ENCODE measurements around the gene SUGCT. TPM values are rescaled to one million over a fixed set of nuclear protein-coding genes. Genes with fewer than 3 reads are reported as not detected.

Gene SUGCT
- total RNA-seq, 2 donors from 2014 or later: 3.3 to 15.2 TPM

DNA sequence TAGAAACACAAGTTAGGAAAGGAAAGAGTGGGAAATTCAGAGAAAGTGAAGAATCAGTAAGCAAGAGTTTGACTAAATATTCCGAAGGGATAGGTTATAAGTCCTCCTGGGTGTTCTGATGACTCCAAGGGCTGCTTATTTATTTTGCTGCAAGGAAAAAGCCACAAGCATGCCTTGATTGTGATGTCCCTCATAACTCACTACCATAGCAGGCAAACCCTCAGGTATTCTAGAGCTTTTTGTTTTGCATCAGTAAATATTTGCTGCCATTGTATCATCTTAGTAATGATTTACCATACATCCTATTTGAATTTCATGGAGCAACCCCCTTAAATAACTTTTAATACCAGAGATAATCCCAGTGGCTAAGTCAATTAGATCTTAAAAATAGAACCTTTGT, 688.1 kb downstream of the SUGCT start:
- ATAC-seq (ENCODE audit: insufficient number of reproducible peaks, low FRiP score, low read depth): no peak
- Histone ChIP-seq H3K4me1 (ENCODE audit: control insufficient read depth in 1 of 2, low read depth in 2 of 2) (peaks cover 21 to 25% of the 10 kb centered on the region in 2 donors), H3K36me3 (no peaks in the 10 kb centered on the region), H3K27ac (no peak overlapping the region), H3K9me3 (no peaks in the 10 kb centered on the region), H3K4me3 (no peak overlapping the region), H3K27me3 (replicated peaks; ENCODE audit: insufficient read depth) (no peaks in the 10 kb centered on the region)
- no peak for TF ChIP-seq CTCF (IDR thresholded peaks at IDR 0.05)
- no peak for DNase-seq (ENCODE audit: low spot score)

DNA sequence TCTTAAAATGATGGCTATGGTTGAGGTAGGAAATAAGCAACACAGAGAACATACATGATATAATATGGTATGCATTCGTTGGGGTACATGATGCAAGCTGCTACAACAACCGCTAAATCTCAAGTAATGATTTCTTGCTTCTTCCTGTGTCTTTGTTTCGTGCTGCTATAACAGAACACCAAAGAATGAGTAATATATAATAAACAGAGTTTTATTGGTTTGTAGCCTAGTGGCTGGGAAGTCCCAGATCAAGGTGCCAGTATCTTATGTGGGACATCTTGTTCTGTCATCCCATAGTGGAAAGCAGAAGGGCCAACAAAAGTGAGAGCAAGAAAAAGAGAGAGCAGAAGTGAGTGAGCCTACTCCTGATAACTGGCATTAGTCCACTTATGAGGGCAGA, 689.7 kb downstream of the SUGCT start:
- Histone ChIP-seq H3K4me3 (no peak overlapping the region), H3K27ac (peak overlapping the region in 1 of 2 donors; percentile 74), H3K36me3 (no peaks in the 10 kb centered on the region), H3K9me3 (no peaks in the 10 kb centered on the region), H3K4me1 (ENCODE audit: control insufficient read depth in 1 of 2, low read depth in 2 of 2) (peaks cover 22 to 40% of the 10 kb centered on the region in 2 donors), H3K27me3 (replicated peaks; ENCODE audit: insufficient read depth) (no peaks in the 10 kb centered on the region)
- DNase-seq (ENCODE audit: low spot score) (no peak), ATAC-seq (ENCODE audit: insufficient number of reproducible peaks, low FRiP score, low read depth) (no peak)
- no peak for TF ChIP-seq CTCF (IDR thresholded peaks at IDR 0.05)

DNA sequence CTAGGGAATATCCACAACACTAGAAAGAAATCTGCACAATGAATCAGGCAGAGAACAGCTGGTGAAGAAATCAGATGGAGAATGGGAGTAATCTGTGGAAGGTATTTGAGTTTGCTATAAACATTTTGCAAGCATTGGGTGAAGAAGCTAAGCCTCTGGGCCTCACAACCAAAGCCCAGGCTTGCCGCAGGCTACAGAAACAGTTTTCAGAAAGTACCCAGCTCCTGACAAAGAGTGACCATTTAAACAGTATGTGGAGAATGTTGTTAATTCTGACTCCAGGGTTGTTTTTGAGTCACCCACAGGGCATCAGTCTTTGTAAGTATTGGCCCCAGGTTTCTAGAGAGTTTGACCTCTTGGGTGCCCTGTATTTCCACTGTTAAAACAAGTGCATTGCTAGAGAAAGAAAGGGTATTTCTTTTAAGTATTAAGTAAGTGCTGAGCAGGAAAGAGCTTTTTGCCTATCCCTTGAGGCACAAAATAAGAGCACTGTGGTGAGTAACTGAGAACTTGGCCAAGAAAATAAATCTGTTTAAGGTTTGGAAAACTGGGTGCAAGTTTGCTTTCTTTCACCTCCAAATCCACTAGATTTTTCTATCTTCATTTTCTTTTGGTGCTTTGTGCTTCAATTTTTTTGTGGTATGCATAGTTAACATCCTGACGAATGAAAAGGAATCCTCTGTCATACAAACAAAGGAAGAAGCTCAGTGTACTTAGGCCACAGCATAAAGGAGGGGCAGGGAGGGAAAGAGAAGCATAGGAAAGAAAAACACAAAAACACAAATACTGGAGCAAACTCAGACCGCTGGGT, 691.8 kb downstream of the SUGCT start:
- H3K9me3 ChIP-seq: no peaks in the 10 kb centered on the region
- ATAC-seq (ENCODE audit: insufficient number of reproducible peaks, low FRiP score, low read depth) (no peak), DNase-seq (ENCODE audit: low spot score) (no peak)
- TF ChIP-seq CTCF (IDR thresholded peaks at IDR 0.05): no peak
- peak overlapping the region; percentile 60 to 74 for H3K27ac ChIP-seq
- H3K4me3 ChIP-seq: no peak overlapping the region
- H3K27me3 ChIP-seq (replicated peaks; ENCODE audit: insufficient read depth): no peaks in the 10 kb centered on the region
- H3K4me1 ChIP-seq (ENCODE audit: control insufficient read depth in 1 of 2, low read depth in 2 of 2): peaks cover 22 to 40% of the 10 kb centered on the region in 2 donors
- no peaks in the 10 kb centered on the region for H3K36me3 ChIP-seq

DNA sequence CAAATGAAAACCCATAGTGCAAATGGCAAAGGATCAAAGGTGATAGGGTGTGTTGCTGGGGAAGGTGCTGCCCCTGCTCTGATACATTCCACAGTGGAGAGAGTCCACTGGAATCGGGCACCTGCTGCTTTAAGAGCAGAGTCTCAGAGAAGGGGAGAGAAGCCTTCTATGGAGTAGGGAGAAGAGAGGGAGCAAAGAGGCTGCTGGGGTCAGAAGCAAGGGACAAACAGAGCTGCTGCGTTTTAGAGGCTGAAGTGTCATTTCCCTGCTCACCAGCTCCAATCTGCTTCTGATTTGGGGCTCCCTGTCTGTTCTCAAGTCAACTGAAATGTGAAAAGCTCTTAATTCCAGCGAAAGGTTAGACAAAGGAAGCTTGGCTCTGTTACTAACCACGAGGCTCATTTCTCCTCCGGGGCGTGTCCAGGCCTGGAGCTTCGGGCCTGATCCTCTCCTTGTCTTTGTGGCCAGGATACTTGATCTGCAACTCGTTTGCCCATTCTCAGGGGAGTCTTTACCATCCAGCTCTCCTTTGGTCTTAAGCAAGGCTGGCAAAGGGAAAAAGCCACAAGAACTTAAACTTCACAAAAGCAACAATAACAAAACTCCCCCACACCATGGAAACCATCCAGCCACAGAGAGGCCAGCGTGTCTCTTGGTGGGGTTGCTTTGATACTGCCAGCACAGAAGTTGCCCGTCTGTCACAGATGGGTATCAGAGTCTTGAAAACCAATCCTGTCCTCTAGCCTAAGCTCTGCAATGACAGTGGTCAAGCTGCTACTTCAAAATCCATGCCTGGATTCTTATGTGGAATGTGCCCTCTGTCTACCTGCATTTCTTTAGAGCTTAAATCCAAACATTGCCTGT, 692.6 kb downstream of the SUGCT start:
- DNase-seq (ENCODE audit: low spot score) (no peak), ATAC-seq (ENCODE audit: insufficient number of reproducible peaks, low FRiP score, low read depth) (no peak)
- peaks cover 22 to 48% of the 10 kb centered on the region in 2 donors for H3K4me1 ChIP-seq (ENCODE audit: control insufficient read depth in 1 of 2, low read depth in 2 of 2)
- H3K4me3 ChIP-seq: no peak overlapping the region
- no peaks in the 10 kb centered on the region for H3K27me3 ChIP-seq (replicated peaks; ENCODE audit: insufficient read depth)
- peak overlapping the region; percentile 60 to 74 for H3K27ac ChIP-seq
- no peaks in the 10 kb centered on the region for H3K36me3 ChIP-seq
- no peaks in the 10 kb centered on the region for H3K9me3 ChIP-seq
- no peak for TF ChIP-seq CTCF (IDR thresholded peaks at IDR 0.05)

Measured in thoracic aorta (tissue), 2 donors.